HepG2 (cell line): ENCODE measurements around the gene LTBR. TPM values are rescaled to one million over a fixed set of nuclear protein-coding genes. Genes with fewer than 3 reads are reported as not detected.

Experiments
- ADNP ChIP-seq: sonication (generic); formaldehyde crosslinking; IDR thresholded peaks from 2 replicates; pipeline ENCODE4 v1.4.0; 2020; ENCODE audit warnings: missing genetic modification reagents
- ARNT2 ChIP-seq: sonication (generic); formaldehyde crosslinking; IDR thresholded peaks from 2 replicates; pipeline ENCODE4 v1.8.0; 2022; ENCODE audit warnings: mild to moderate bottlenecking, low read depth, missing genetic modification reagents, moderate library complexity
- ATF5 ChIP-seq: sonication (generic); formaldehyde crosslinking; IDR thresholded peaks from 2 replicates; pipeline ENCODE4 v1.4.0; 2020; ENCODE audit warnings: mild to moderate bottlenecking, low read depth, missing genetic modification reagents
- ERF ChIP-seq: IDR thresholded peaks from 2 replicates; pipeline ENCODE4 v1.6.1; 2018; ENCODE audit warnings: missing biosample characterization, missing genetic modification reagents
- ESRRA ChIP-seq: sonication (generic); formaldehyde crosslinking; IDR thresholded peaks from 2 replicates; pipeline ENCODE4 v1.5.1; 2020; ENCODE audit warnings: mild to moderate bottlenecking, low read depth, missing genetic modification reagents
- LCORL ChIP-seq, 2 experiments: fragments of 450-650 bp in 1 of 2; sonication (generic) in 1 of 2; formaldehyde crosslinking in 1 of 2; IDR thresholded peaks; 2 replicates each; pipeline versions ENCODE4 v1.5.0 to v1.6.1; 2017 to 2020; ENCODE audit warnings: antibody characterized with exemption in 1 of 2, missing genetic modification reagents in 1 of 2
- MNT ChIP-seq: fragments of 450-650 bp; IDR thresholded peaks from 2 replicates; pipeline ENCODE4 v1.6.1; 2016
- MXI1 ChIP-seq: IDR thresholded peaks from 3 replicates; pipeline ENCODE4 v1.6.1; 2012; ENCODE audit warnings: low read depth, low read length, inconsistent platforms, borderline replicate concordance
- PPARG ChIP-seq: conservative IDR thresholded peaks from 2 replicates; pipeline ENCODE4 v1.6.1; 2016; ENCODE audit warnings: missing biosample characterization, missing genetic modification reagents
- RARG ChIP-seq: sonication (generic); formaldehyde crosslinking; IDR thresholded peaks from 2 replicates; pipeline ENCODE4 v1.4.0; 2020; ENCODE audit warnings: low read depth, mild to moderate bottlenecking, missing genetic modification reagents
- SIX4 ChIP-seq: sonication (generic); formaldehyde crosslinking; IDR thresholded peaks from 2 replicates; pipeline ENCODE4 v1.4.0; 2020; ENCODE audit warnings: missing genetic modification reagents
- SOX6 ChIP-seq, 2 experiments: fragments of 450-650 bp in 1 of 2; sonication (generic) in 1 of 2; formaldehyde crosslinking in 1 of 2; IDR thresholded peaks; 2 replicates each; pipeline versions ENCODE4 v1.4.0 to v1.6.1; 2017 to 2020; ENCODE audit warnings: antibody characterized with exemption in 1 of 2, mild to moderate bottlenecking in 1 of 2, missing genetic modification reagents in 1 of 2
- TP53 ChIP-seq: sonication (generic); formaldehyde crosslinking; conservative IDR thresholded peaks from 2 replicates; pipeline ENCODE4 v1.4.0; 2020; ENCODE audit warnings: missing genetic modification reagents
- ZFP37 ChIP-seq: sonication (generic); formaldehyde crosslinking; IDR thresholded peaks from 2 replicates; pipeline ENCODE4 v1.4.0; 2020; ENCODE audit warnings: missing genetic modification reagents, borderline replicate concordance
- ZNF225 ChIP-seq: sonication (generic); formaldehyde crosslinking; IDR thresholded peaks from 2 replicates; pipeline ENCODE4 v1.4.0; 2020; ENCODE audit warnings: mild to moderate bottlenecking, missing genetic modification reagents
- ZNF264 ChIP-seq: sonication (generic); formaldehyde crosslinking; IDR thresholded peaks from 2 replicates; pipeline ENCODE4 v1.4.0; 2020; ENCODE audit warnings: missing genetic modification reagents
- ZNF414 ChIP-seq: sonication (generic); formaldehyde crosslinking; IDR thresholded peaks from 2 replicates; pipeline ENCODE4 v1.5.0; 2020; ENCODE audit warnings: missing genetic modification reagents
- ZNF446 ChIP-seq: sonication (generic); formaldehyde crosslinking; IDR thresholded peaks from 2 replicates; pipeline ENCODE4 v1.5.0; 2020; ENCODE audit warnings: mild to moderate bottlenecking, missing genetic modification reagents
- ZNF543 ChIP-seq: sonication (generic); formaldehyde crosslinking; IDR thresholded peaks from 2 replicates; pipeline ENCODE4 v1.4.0; 2020; ENCODE audit warnings: mild to moderate bottlenecking, missing genetic modification reagents
- polyA plus RNA-seq, 8 experiments: library from polyadenylated mRNA; depleted of rRNA in 3 of 8; stranded (reverse) in 7 of 8; unstranded in 1 of 8; fragments of >200 nt; fragmentation: Illumina TruSeq in 4 of 8; extraction: Trizol in 4 of 8; gene quantifications; 2 replicates each; pipeline versions ENCODE4 v1.2.1 to v1.2.3, GENCODE V29; 2011 to 2016; ENCODE audit warnings: low read depth in 4 of 8, missing spikeins in 1 of 8, mixed read lengths in 1 of 8; ENCODE audit not compliant: insufficient read depth in 1 of 8
- total RNA-seq, 5 experiments: library from RNA; depleted of rRNA; stranded (reverse); fragments of >200 nt; fragmentation: Illumina TruSeq; extraction: Trizol; gene quantifications; 2 replicates each; pipeline ENCODE4 v1.2.3, GENCODE V29; 2016; ENCODE audit warnings: low read depth in 1 of 5
- TF ChIP-seq, protein P1 (sequence below): sonication (generic); formaldehyde crosslinking; IDR thresholded peaks from 2 replicates; pipeline ENCODE4 v1.4.0; 2020; ENCODE audit warnings: mild to moderate bottlenecking, missing genetic modification reagents, borderline replicate concordance
- TF ChIP-seq, protein P2 (sequence below): sonication (generic); formaldehyde crosslinking; IDR thresholded peaks from 2 replicates; pipeline ENCODE4 v1.8.1; 2023; ENCODE audit warnings: mild to moderate bottlenecking, missing genetic modification reagents, borderline replicate concordance
- TF ChIP-seq, protein P3 (sequence below): sonication (generic); formaldehyde crosslinking; conservative IDR thresholded peaks from 2 replicates; pipeline ENCODE4 v1.8.0; 2022; ENCODE audit warnings: missing genetic modification reagents

The LTBR gene
- total and polyA plus RNA-seq, 2 of the 13 experiments (the other 11 are each of a cell fraction or from before 2014, with no cell fraction given): 31.4 to 34.8 TPM

- 0 out of 2 replicates have a peak, but pooled peaks have one; percentile 19 for TF ChIP-seq ESRRA (CRISPR knock-in tag)
- TF ChIP-seq PPARG: peak; percentile 58; the same call in 1 of the 2 replicates
- TF ChIP-seq ZFP37 (CRISPR knock-in tag): 0 out of 2 replicates have a peak, but pooled peaks have one; percentile 17
- peak; percentile 1; the same call in 1 of the 2 replicates for TF ChIP-seq ERF (CRISPR knock-in tag)
- TF ChIP-seq, protein P1, sequence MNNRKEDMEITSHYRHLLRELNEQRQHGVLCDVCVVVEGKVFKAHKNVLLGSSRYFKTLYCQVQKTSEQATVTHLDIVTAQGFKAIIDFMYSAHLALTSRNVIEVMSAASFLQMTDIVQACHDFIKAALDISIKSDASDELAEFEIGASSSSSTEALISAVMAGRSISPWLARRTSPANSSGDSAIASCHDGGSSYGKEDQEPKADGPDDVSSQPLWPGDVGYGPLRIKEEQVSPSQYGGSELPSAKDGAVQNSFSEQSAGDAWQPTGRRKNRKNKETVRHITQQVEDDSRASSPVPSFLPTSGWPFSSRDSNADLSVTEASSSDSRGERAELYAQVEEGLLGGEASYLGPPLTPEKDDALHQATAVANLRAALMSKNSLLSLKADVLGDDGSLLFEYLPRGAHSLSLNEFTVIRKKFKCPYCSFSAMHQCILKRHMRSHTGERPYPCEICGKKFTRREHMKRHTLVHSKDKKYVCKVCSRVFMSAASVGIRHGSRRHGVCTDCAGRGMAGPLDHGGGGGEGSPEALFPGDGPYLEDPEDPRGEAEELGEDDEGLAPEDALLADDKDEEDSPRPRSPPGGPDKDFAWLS: no peak
- no peak for TF ChIP-seq SOX6 (IDR thresholded peaks at IDR 0.05)
- no peak; the same call in 1 of the 2 replicates for TF ChIP-seq SOX6 (CRISPR knock-in tag; IDR thresholded peaks at IDR 0.05)
- TF ChIP-seq, protein P2, sequence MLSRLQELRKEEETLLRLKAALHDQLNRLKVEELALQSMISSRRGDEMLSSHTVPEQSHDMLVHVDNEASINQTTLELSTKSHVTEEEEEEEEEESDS (CRISPR knock-in tag): no peak
- TF ChIP-seq SIX4 (CRISPR knock-in tag): no peak
- TF ChIP-seq ZNF543 (CRISPR knock-in tag): 0 out of 2 replicates have a peak, but pooled peaks have one; percentile 52
- TF ChIP-seq ATF5 (CRISPR knock-in tag): no peak
- TF ChIP-seq ZNF414 (CRISPR knock-in tag): 0 out of 2 replicates have a peak, but pooled peaks have one; percentile 10
- TF ChIP-seq ARNT2: 0 out of 2 replicates have a peak, but pooled peaks have one; percentile 32
- TF ChIP-seq LCORL (IDR thresholded peaks at IDR 0.05): no peak
- no peak for TF ChIP-seq LCORL (CRISPR knock-in tag; IDR thresholded peaks at IDR 0.05)
- TF ChIP-seq ZNF264: no peak
- peak; percentile 63 for TF ChIP-seq MNT
- TF ChIP-seq, protein P3, sequence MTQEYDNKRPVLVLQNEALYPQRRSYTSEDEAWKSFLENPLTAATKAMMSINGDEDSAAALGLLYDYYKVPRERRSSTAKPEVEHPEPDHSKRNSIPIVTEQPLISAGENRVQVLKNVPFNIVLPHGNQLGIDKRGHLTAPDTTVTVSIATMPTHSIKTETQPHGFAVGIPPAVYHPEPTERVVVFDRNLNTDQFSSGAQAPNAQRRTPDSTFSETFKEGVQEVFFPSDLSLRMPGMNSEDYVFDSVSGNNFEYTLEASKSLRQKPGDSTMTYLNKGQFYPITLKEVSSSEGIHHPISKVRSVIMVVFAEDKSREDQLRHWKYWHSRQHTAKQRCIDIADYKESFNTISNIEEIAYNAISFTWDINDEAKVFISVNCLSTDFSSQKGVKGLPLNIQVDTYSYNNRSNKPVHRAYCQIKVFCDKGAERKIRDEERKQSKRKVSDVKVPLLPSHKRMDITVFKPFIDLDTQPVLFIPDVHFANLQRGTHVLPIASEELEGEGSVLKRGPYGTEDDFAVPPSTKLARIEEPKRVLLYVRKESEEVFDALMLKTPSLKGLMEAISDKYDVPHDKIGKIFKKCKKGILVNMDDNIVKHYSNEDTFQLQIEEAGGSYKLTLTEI (CRISPR knock-in tag): no peak
- TF ChIP-seq RARG: no peak
- no peak for TF ChIP-seq ADNP (CRISPR knock-in tag)
- TF ChIP-seq TP53: no peak
- TF ChIP-seq ZNF225 (CRISPR knock-in tag): peak; percentile 1; the same call in 1 of the 2 replicates
- TF ChIP-seq ZNF446: no peak
- peak; percentile 58; the same call in 1 of the 3 replicates for TF ChIP-seq MXI1
These were observed 47.7 kb upstream of the LTBR start (continued) for GRCh38 chr12:6336079-6336888.
